Measurements from ENCODE around the gene ADI1.

GRCh38 chr2:3461801-3462492 lies 57.4 kb downstream of the ADI1 start:
- TF ChIP-seq POLR2AphosphoS5 (IDR thresholded peaks at IDR 0.05; ENCODE audit: low read depth, low read length) (no peak), FOXP2 (optimal IDR thresholded peaks at IDR 0.05; ENCODE audit: borderline replicate concordance, extremely low read depth, extremely low read length, insufficient read depth) (no peak), SIN3A (IDR thresholded peaks at IDR 0.05; ENCODE audit: borderline replicate concordance, insufficient read depth, low read length) (no peak), REST (IDR thresholded peaks at IDR 0.05; ENCODE audit: insufficient read depth in 1 of 2, low read depth in 2 of 2, low read length in 2 of 2) (no peak), TAF1 (IDR thresholded peaks at IDR 0.05; ENCODE audit: borderline replicate concordance, insufficient read depth, low read length) (no peak)
